Measurements from ENCODE around the gene MTCL1.

The MTCL1 gene

DNA sequence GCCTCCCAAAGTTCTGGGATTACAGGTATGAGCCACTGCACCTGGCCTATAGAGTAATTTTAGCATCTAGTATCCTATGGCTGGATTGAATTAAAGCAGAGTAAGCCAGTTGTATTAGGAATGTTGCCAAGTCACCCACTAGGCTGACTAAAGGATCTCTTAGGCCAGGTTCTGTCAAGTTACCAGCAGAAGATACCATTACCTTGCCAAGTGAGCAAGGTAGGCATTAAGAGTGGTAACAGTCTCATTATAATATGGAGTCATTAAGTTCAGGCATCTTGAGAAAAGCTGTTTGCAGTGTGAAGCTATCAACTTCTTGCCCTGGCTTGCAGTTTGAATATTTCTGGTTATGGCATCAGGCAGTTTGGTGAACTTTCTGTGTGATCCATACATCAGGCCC is 37.0 kb upstream of the MTCL1 start:
- DNase-seq (ENCODE audit: low read depth, low spot score) = no peak
- H3K4me3 ChIP-seq (ENCODE audit: low read depth, low read length) = no peak overlapping the region
- ChIA-PET CTCF (interaction anchor here (1.1 to 3.9 kb wide), 5 partner anchors 14 to 319 kb away, joined by 3 to 15 read pairs (median 5); no protein-coding TSS in a partner anchor), POLR2A (no interaction called here)
- TF ChIP-seq, protein P1, sequence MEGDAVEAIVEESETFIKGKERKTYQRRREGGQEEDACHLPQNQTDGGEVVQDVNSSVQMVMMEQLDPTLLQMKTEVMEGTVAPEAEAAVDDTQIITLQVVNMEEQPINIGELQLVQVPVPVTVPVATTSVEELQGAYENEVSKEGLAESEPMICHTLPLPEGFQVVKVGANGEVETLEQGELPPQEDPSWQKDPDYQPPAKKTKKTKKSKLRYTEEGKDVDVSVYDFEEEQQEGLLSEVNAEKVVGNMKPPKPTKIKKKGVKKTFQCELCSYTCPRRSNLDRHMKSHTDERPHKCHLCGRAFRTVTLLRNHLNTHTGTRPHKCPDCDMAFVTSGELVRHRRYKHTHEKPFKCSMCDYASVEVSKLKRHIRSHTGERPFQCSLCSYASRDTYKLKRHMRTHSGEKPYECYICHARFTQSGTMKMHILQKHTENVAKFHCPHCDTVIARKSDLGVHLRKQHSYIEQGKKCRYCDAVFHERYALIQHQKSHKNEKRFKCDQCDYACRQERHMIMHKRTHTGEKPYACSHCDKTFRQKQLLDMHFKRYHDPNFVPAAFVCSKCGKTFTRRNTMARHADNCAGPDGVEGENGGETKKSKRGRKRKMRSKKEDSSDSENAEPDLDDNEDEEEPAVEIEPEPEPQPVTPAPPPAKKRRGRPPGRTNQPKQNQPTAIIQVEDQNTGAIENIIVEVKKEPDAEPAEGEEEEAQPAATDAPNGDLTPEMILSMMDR (IDR thresholded peaks at IDR 0.05; ENCODE audit: insufficient read depth, low read length, missing control alignments) = no peak

DNA sequence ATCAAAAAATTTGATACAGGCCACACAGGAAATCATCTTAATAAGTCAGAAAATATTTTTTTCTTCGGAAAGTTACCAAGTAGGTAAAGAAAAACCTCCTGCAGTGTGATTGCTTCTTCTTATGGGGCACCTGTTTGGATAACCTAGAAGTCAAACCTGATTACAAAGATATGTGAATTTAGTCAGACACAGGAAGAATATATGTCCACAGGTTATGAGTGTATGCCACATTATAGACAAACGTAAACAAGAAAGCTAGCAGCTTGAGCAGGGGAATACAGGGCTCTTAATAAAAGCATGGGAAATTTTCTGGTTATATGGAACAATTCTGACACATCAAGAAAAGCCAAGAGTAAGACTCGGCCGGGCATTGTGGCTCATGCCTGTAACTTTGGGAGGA is 35.8 kb upstream of the MTCL1 start:
- CTCF ChIA-PET = interaction anchor here (0.9 to 3.9 kb wide), 3 partner anchors 15 to 27 kb away, joined by 3 to 15 read pairs (median 3); no protein-coding TSS in a partner anchor
- TF ChIP-seq, protein P1 (IDR thresholded peaks at IDR 0.05; ENCODE audit: insufficient read depth, low read length, missing control alignments) = no peak
- POLR2A ChIA-PET = no interaction called here

DNA sequence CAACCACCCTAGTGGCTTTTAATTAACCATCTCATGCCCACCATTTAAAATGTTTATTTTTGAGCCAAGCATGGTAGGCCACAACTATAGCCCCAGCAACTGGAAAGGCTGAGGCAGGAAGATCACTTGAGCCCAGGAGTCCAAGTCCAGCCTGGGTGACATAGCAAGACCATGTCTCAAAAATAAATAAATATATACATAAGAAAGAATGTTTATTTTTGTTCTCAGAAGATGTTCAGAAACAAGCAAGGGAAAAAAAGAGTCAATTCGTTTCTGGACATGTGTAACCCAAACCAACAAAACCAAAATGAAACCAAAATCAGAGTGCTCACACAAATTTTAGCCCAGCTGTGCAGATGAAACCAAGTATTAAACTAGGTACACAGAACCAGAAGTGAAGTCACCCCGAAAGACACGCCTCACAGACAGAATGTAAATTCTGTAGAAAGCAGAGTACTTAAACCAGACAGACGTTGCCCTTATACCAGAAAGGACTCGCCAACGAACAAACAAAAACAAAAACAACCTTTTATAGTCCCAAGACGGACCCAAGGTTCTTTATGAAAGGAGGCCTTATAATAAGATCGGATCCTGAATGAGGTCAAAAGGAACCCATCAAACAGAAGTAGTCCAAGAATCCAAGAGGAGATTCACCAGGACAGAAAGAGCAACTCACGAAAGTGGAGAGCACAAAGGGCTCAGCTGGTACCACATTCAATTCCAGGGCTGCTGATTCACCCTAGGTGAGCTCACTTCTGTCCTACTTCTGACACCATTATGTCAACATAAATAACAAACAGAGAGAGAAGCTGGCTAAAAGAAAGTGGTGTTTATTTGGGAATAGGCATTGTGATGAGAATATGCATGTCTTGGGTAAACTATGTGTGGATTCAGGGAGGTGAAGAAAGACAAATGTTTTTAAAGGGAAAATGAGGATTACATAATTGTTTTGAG is 31.8 kb upstream of the MTCL1 start:
- no peak for DNase-seq (ENCODE audit: low read depth, low spot score)
- CTCF ChIA-PET = interaction anchor here (1.1 to 2.3 kb wide), 2 partner anchors 22 to 158 kb away, joined by 3 to 25 read pairs; no protein-coding TSS in a partner anchor
- TF ChIP-seq, protein P1 (IDR thresholded peaks at IDR 0.05; ENCODE audit: insufficient read depth, low read length, missing control alignments) = no peak
- POLR2A ChIA-PET = no interaction called here
- no peak overlapping the region for H3K4me3 ChIP-seq (ENCODE audit: low read depth, low read length)

More for the DNA sequence above, 35.8 kb upstream of the MTCL1 start:
- no peak overlapping the region for H3K4me3 ChIP-seq (ENCODE audit: low read depth, low read length)
- no peak for DNase-seq (ENCODE audit: low read depth, low spot score)

DNA sequence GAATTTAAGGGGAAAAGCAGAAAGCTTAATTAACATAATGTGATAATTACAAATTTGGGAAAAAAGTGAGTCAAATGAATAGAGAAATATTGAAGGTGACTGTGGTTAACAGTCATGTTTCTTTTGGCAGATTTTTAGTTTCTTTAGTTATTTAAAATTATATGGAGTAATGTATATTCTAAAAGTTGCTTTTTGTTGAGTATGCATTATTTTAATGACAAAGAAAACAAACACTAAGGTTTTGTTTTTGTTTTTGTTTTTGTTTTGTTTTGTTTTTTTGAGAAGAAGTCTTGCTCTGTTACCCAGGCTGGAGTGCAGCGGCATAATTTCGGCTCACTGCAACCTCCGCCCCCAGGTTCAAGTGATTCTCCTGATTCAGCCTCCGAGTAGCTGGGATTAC is 30.3 kb upstream of the MTCL1 start:
- CTCF ChIA-PET = interaction anchor here (1.4 kb wide), 1 partner anchor 21 kb away, joined by 3 read pairs; no protein-coding TSS in a partner anchor
- H3K4me3 ChIP-seq (ENCODE audit: low read depth, low read length) = no peak overlapping the region
- TF ChIP-seq, protein P1 (IDR thresholded peaks at IDR 0.05; ENCODE audit: insufficient read depth, low read length, missing control alignments) = no peak
- DNase-seq (ENCODE audit: low read depth, low spot score) = no peak
- POLR2A ChIA-PET = no interaction called here

DNA sequence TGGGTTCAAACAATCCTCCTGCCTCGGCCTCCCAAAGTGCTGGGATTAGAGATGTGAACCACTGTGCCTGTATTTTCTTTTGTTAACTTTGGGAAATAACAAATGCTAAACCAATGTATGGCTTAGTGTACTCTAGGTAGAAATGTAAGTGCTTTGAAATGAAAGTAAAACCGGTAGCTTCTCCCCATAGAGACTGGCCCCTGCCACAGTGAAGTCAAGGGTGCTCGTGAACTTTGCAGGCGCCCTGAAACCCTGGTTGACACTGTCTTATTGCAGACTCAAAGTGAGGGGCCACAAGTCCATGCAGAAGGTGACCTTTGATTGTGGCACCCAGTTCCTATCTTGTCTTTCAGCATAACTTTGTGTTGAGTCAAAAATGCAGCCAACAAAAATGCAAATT is 24.2 kb upstream of the MTCL1 start:
- no peak overlapping the region for H3K4me3 ChIP-seq (ENCODE audit: low read depth, low read length)
- DNase-seq (ENCODE audit: low read depth, low spot score) = no peak
- ChIA-PET POLR2A (no interaction called here), CTCF (interaction anchor here (0.8 to 6.8 kb wide), 2 partner anchors 15 to 302 kb away, joined by 3 to 49 read pairs; no protein-coding TSS in a partner anchor)
- TF ChIP-seq, protein P1 (IDR thresholded peaks at IDR 0.05; ENCODE audit: insufficient read depth, low read length, missing control alignments) = no peak

DNA sequence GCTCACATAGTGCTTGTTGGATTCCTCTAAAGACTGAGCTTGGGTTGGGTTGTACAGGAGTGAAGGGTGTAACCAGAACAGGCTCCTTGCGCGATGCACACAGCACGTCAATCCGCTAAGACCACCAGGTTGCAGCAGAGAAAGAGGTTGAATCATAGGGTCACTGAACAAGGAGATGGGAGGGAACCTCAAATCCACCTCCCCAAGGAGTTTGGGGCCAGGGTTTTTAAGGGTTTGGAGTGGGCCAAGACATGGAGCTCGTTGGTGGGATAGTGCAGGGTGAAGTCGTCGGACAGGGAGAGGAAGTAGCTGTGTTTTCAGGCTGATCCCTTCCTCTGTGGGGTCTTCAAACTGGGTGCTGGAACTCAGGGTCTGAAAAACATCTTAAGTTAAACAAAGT is 20.8 kb upstream of the MTCL1 start:
- TF ChIP-seq, protein P1 (IDR thresholded peaks at IDR 0.05; ENCODE audit: insufficient read depth, low read length, missing control alignments) = no peak
- ChIA-PET CTCF (interaction anchor here (1.0 to 5.0 kb wide), 4 partner anchors 11 to 303 kb away, joined by 3 to 71 read pairs (median 4); no protein-coding TSS in a partner anchor), POLR2A (no interaction called here)
- DNase-seq (ENCODE audit: low read depth, low spot score) = no peak
- no peak overlapping the region for H3K4me3 ChIP-seq (ENCODE audit: low read depth, low read length)
